ENCODE data around the gene FRY. TPM values are rescaled to one million over a fixed set of nuclear protein-coding genes. Genes with fewer than 3 reads are reported as not detected.

The FRY gene
- total and polyA plus RNA-seq, 2 of the 13 experiments (the other 11 are each of a cell fraction or from before 2014, with no cell fraction given): 8.2 to 13.1 TPM

DNA sequence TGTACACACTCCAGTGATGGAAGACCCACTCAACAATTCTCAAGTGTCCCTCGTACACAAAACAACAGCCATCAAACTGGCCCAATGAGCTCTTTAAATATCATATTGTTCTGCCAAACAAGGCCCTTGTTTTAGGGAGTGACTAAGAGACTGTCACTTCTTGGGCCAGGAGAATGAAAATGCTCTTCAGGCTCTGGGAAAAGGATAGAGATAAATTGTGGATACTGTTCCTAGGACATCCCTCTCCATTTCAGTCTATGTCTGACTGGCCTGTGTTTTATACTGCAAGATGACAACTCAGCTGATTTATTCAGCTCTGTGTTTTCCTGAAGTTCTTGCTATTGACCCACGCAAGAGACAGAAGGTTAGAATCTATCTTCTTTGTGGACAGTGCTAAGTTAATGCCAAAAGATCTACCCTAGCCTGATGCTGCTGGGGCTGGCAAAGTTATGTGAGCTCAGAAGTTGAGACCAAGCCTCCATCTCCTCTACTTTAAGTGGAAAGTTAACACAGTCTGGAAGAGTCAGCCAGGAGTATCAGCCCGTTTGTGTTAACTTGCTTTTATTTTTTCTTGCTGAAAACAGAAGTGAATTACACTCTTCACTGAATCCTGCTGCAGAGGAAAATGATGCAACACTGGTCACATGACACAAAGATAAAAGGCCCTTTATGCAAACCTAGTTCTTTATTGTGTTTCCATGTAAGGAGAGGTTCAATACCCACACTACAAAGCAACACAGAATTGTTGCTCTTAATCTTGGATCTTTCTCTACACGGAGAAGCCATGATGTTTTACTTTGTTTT lies 14.6 kb downstream of the FRY start (continued):
- TF ChIP-seq ZNF335 (CRISPR knock-in tag; IDR thresholded peaks at IDR 0.05) (0 out of 2 replicates have a peak, but pooled peaks have one; percentile 15), ZNF75D (CRISPR knock-in tag; IDR thresholded peaks at IDR 0.05; ENCODE audit: borderline replicate concordance) (no peak), MATR3 (CRISPR knock-in tag; IDR thresholded peaks at IDR 0.05) (no peak), ZSCAN20 (CRISPR knock-in tag; IDR thresholded peaks at IDR 0.05; ENCODE audit: borderline replicate concordance) (no peak), FOXA3 (CRISPR knock-in tag; IDR thresholded peaks at IDR 0.05) (peak; percentile 47; the same call in 1 of the 2 replicates), TCF7 (IDR thresholded peaks at IDR 0.05; ENCODE audit: low read depth) (peak; percentile 84), ZNF382 (CRISPR knock-in tag; IDR thresholded peaks at IDR 0.05; ENCODE audit: borderline replicate concordance) (no peak), JUND (CRISPR knock-in tag; IDR thresholded peaks at IDR 0.05) (no peak), GATA4 (IDR thresholded peaks at IDR 0.05; ENCODE audit: borderline replicate concordance, low read depth) (no peak), ISL2 (CRISPR knock-in tag; IDR thresholded peaks at IDR 0.05) (0 out of 2 replicates have a peak, but pooled peaks have one; percentile 40), SIN3B (IDR thresholded peaks at IDR 0.05; ENCODE audit: low read length) (no peak), SMARCC2 (IDR thresholded peaks at IDR 0.05) (no peak), HNF4A (CRISPR knock-in tag; IDR thresholded peaks at IDR 0.05) (no peak; the same call in 1 of the 2 replicates), TBP (CRISPR knock-in tag; IDR thresholded peaks at IDR 0.05) (no peak), ZNF737 (CRISPR knock-in tag; IDR thresholded peaks at IDR 0.05; ENCODE audit: borderline replicate concordance) (no peak), FOXC1 (CRISPR knock-in tag; IDR thresholded peaks at IDR 0.05; ENCODE audit: borderline replicate concordance) (no peak)
- TF ChIP-seq, protein P1, sequence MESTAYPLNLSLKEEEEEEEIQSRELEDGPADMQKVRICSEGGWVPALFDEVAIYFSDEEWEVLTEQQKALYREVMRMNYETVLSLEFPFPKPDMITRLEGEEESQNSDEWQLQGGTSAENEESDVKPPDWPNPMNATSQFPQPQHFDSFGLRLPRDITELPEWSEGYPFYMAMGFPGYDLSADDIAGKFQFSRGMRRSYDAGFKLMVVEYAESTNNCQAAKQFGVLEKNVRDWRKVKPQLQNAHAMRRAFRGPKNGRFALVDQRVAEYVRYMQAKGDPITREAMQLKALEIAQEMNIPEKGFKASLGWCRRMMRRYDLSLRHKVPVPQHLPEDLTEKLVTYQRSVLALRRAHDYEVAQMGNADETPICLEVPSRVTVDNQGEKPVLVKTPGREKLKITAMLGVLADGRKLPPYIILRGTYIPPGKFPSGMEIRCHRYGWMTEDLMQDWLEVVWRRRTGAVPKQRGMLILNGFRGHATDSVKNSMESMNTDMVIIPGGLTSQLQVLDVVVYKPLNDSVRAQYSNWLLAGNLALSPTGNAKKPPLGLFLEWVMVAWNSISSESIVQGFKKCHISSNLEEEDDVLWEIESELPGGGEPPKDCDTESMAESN (CRISPR knock-in tag; conservative IDR thresholded peaks at IDR 0.05): no peak
- TF ChIP-seq, protein P2, sequence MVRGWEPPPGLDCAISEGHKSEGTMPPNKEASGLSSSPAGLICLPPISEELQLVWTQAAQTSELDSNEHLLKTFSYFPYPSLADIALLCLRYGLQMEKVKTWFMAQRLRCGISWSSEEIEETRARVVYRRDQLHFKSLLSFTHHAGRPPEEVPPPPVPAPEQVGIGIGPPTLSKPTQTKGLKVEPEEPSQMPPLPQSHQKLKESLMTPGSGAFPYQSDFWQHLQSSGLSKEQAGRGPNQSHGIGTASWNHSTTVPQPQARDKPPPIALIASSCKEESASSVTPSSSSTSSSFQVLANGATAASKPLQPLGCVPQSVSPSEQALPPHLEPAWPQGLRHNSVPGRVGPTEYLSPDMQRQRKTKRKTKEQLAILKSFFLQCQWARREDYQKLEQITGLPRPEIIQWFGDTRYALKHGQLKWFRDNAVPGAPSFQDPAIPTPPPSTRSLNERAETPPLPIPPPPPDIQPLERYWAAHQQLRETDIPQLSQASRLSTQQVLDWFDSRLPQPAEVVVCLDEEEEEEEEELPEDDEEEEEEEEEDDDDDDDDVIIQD (CRISPR knock-in tag; IDR thresholded peaks at IDR 0.05; ENCODE audit: low read depth): 0 out of 2 replicates have a peak, but pooled peaks have one; percentile 38
- TF ChIP-seq, protein P3, sequence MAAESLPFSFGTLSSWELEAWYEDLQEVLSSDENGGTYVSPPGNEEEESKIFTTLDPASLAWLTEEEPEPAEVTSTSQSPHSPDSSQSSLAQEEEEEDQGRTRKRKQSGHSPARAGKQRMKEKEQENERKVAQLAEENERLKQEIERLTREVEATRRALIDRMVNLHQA (CRISPR knock-in tag; IDR thresholded peaks at IDR 0.05): no peak
- TF ChIP-seq, protein P4, sequence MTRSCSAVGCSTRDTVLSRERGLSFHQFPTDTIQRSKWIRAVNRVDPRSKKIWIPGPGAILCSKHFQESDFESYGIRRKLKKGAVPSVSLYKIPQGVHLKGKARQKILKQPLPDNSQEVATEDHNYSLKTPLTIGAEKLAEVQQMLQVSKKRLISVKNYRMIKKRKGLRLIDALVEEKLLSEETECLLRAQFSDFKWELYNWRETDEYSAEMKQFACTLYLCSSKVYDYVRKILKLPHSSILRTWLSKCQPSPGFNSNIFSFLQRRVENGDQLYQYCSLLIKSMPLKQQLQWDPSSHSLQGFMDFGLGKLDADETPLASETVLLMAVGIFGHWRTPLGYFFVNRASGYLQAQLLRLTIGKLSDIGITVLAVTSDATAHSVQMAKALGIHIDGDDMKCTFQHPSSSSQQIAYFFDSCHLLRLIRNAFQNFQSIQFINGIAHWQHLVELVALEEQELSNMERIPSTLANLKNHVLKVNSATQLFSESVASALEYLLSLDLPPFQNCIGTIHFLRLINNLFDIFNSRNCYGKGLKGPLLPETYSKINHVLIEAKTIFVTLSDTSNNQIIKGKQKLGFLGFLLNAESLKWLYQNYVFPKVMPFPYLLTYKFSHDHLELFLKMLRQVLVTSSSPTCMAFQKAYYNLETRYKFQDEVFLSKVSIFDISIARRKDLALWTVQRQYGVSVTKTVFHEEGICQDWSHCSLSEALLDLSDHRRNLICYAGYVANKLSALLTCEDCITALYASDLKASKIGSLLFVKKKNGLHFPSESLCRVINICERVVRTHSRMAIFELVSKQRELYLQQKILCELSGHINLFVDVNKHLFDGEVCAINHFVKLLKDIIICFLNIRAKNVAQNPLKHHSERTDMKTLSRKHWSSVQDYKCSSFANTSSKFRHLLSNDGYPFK (CRISPR knock-in tag; IDR thresholded peaks at IDR 0.05; ENCODE audit: borderline replicate concordance): no peak

All from HepG2 (cell line).